ENCODE measurements around the gene SLC35F3. TPM values are rescaled to one million over a fixed set of nuclear protein-coding genes. Genes with fewer than 3 reads are reported as not detected.

Gene SLC35F3
- polyA plus RNA-seq, 1 experiment: 0.06 TPM

GRCh38 chr1:234188454-234188792 is 283.9 kb downstream of the SLC35F3 start:
- POLR2A ChIA-PET: no interaction called here
- no peak for DNase-seq (ENCODE audit: low read depth)
- Histone ChIP-seq H3K27me3 (ENCODE audit: control insufficient read depth, insufficient read depth, low read length) (no peaks in the 10 kb centered on the region; the same call in 1 of the 2 replicates), H3K36me3 (ENCODE audit: control insufficient read depth, insufficient read depth, low read length) (no peaks in the 10 kb centered on the region), H3K4me3 (ENCODE audit: low read depth, low read length) (no peak overlapping the region)
- peak; percentile 19; the same call in 1 of the 2 replicates for TF ChIP-seq CTCF (IDR thresholded peaks at IDR 0.05; ENCODE audit: insufficient read depth, low read depth, low read length)
- CTCF ChIA-PET: no interaction called here

GRCh38 chr1:234197839-234198238 is 293.4 kb downstream of the SLC35F3 start:
- H3K4me3 ChIP-seq (ENCODE audit: low read depth, low read length): no peak overlapping the region

GRCh38 chr1:234199476-234200127 is 295.1 kb downstream of the SLC35F3 start:
- ChIA-PET CTCF (no interaction called here), POLR2A (interaction anchor here (0.7 kb wide), 1 partner anchor 1132 kb away, joined by 7 read pairs; no protein-coding TSS in a partner anchor)
- TF ChIP-seq CTCF (IDR thresholded peaks at IDR 0.05; ENCODE audit: insufficient read depth, low read depth, low read length): no peak
- no peaks in the 10 kb centered on the region for H3K36me3 ChIP-seq (ENCODE audit: control insufficient read depth, insufficient read depth, low read length)
- no peaks in the 10 kb centered on the region for H3K27me3 ChIP-seq (ENCODE audit: control insufficient read depth, insufficient read depth, low read length)
- no peak overlapping the region for H3K4me3 ChIP-seq (ENCODE audit: low read depth, low read length)
- DNase-seq (ENCODE audit: low read depth): no peak

More at GRCh38 chr1:234197839-234198238, 293.4 kb downstream of the SLC35F3 start:
- no peak for DNase-seq (ENCODE audit: low read depth)
- TF ChIP-seq CTCF (IDR thresholded peaks at IDR 0.05; ENCODE audit: insufficient read depth, low read depth, low read length): no peak
- Histone ChIP-seq H3K36me3 (ENCODE audit: control insufficient read depth, insufficient read depth, low read length) (no peaks in the 10 kb centered on the region), H3K27me3 (ENCODE audit: control insufficient read depth, insufficient read depth, low read length) (no peaks in the 10 kb centered on the region)
- POLR2A ChIA-PET: no interaction called here
- CTCF ChIA-PET: no interaction called here

DNA sequence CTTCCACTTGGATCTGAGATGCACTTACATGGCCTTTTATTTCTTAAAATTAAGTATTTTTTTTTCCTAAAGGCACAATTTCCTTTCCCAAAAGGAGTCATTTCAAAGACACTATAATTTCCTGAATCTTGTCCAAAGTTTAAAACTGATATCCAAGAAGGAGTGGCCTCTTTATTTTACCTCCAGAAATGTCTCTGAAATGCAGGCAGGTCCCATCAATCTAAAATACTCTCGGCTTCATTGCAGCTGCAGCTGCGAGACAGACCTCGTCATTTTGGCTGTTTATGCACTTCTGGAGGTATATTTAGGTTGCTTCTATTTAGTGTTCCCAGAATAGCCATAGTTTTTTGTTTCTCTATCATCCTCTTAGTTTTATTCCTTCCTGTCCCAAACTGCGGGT is 296.1 kb downstream of the SLC35F3 start:
- POLR2A ChIA-PET: no interaction called here
- TF ChIP-seq CTCF (IDR thresholded peaks at IDR 0.05; ENCODE audit: insufficient read depth, low read depth, low read length): no peak
- CTCF ChIA-PET: no interaction called here
- Histone ChIP-seq H3K36me3 (ENCODE audit: control insufficient read depth, insufficient read depth, low read length) (no peaks in the 10 kb centered on the region), H3K4me3 (ENCODE audit: low read depth, low read length) (no peak overlapping the region), H3K27me3 (ENCODE audit: control insufficient read depth, insufficient read depth, low read length) (no peaks in the 10 kb centered on the region)
- DNase-seq (ENCODE audit: low read depth): no peak

- Histone ChIP-seq H3K4me3 (ENCODE audit: low read depth, low read length) (no peak overlapping the region), H3K27me3 (ENCODE audit: control insufficient read depth, insufficient read depth, low read length) (no peaks in the 10 kb centered on the region), H3K36me3 (ENCODE audit: control insufficient read depth, insufficient read depth, low read length) (no peaks in the 10 kb centered on the region)
- CTCF ChIA-PET: interaction anchor here (0.7 kb wide), 1 partner anchor 758 kb away, joined by 3 read pairs; no protein-coding TSS in a partner anchor
- DNase-seq (ENCODE audit: low read depth): no peak
- POLR2A ChIA-PET: no interaction called here
- TF ChIP-seq CTCF (IDR thresholded peaks at IDR 0.05; ENCODE audit: insufficient read depth, low read depth, low read length): no peak
Measured at GRCh38 chr1:234201600-234201999, 297.1 kb downstream of the SLC35F3 start.

Data from BJ (cell line).